Neuronal stem cell (in vitro differentiated cells): ENCODE results near the gene PCGF2.
A peak's percentile ranks its signal among the peaks of the same experiment; 100 is the strongest.
"Not testable (repeated sequence)": the region's sequence is repeated elsewhere in the genome, so short reads cannot be mapped to it uniquely, and the experiment has no call there.

Experiments
- DNase-seq: peaks from one replicate; pipeline ENCODE4 v3.0.0-alpha.2; 2013; ENCODE audit warnings: low spot score
- H2AFZ ChIP-seq: one replicate; pipeline ENCODE4 v1.6.1; 2013; ENCODE audit warnings: mild to moderate bottlenecking, low read length, inconsistent platforms
- H2AK5ac ChIP-seq: 2 replicates; pipeline ENCODE4 v1.6.1; 2013; ENCODE audit warnings: low read depth, mild to moderate bottlenecking, inconsistent platforms, low read length, moderate library complexity, mixed read lengths
- H2BK120ac ChIP-seq: 2 replicates; pipeline ENCODE4 v1.6.1; 2013; ENCODE audit warnings: low read depth, mild to moderate bottlenecking, inconsistent platforms, low read length, moderate library complexity, mixed read lengths
- H2BK12ac ChIP-seq: one replicate; pipeline ENCODE4 v1.6.1; 2013; ENCODE audit warnings: low read length, inconsistent platforms
- H2BK15ac ChIP-seq: 2 replicates; pipeline ENCODE4 v1.6.1; 2013; ENCODE audit warnings: mild to moderate bottlenecking, low read length, inconsistent platforms, mixed read lengths
- H2BK5ac ChIP-seq: one replicate; pipeline ENCODE4 v1.6.1; 2013; ENCODE audit warnings: inconsistent platforms, mild to moderate bottlenecking, low read length, moderate library complexity
- H3K14ac ChIP-seq: one replicate; pipeline ENCODE4 v1.6.1; 2013; ENCODE audit warnings: low read length, inconsistent platforms
- H3K18ac ChIP-seq: 2 replicates; pipeline ENCODE4 v1.6.1; 2013; ENCODE audit warnings: low read length, inconsistent platforms
- H3K23ac ChIP-seq: 2 replicates; pipeline ENCODE4 v1.6.1; 2013; ENCODE audit warnings: low read depth, mild to moderate bottlenecking, mixed read lengths, low read length, inconsistent platforms; ENCODE audit not compliant: poor library complexity
- H3K27ac ChIP-seq: replicated peaks from 3 replicates; pipeline ENCODE4 v1.5.1; 2013; ENCODE audit warnings: low read length, inconsistent platforms
- H3K27me3 ChIP-seq, 3 experiments: 2 replicates each; pipeline ENCODE4 v1.6.1; 2013; ENCODE audit warnings: low read length in 3 of 3, mild to moderate bottlenecking in 2 of 3, inconsistent platforms in 1 of 3, low read depth in 1 of 3, mixed read lengths in 1 of 3, moderate library complexity in 1 of 3; ENCODE audit not compliant: control insufficient read depth in 3 of 3, insufficient read depth in 3 of 3
- H3K36me3 ChIP-seq, 2 donors: replicated peaks in 1 of 2; 2 replicates each; pipeline ENCODE4 v1.6.1; 2013; ENCODE audit warnings: low read length in 2 of 2; ENCODE audit not compliant: control insufficient read depth in 2 of 2, insufficient read depth in 2 of 2
- H3K4ac ChIP-seq: 2 replicates; pipeline ENCODE4 v1.6.1; 2013; ENCODE audit warnings: inconsistent platforms, mild to moderate bottlenecking, low read length, moderate library complexity
- H3K4me1 ChIP-seq, 2 donors: 1 replicate in 1 of 2; 2 replicates in 1 of 2; pipeline ENCODE4 v1.6.1; 2013; ENCODE audit warnings: low read length in 2 of 2, low read depth in 1 of 2; ENCODE audit not compliant: control insufficient read depth in 2 of 2, insufficient read depth in 1 of 2
- H3K4me2 ChIP-seq: one replicate; pipeline ENCODE4 v1.6.1; 2013; ENCODE audit warnings: mild to moderate bottlenecking, low read length, inconsistent platforms; ENCODE audit not compliant: insufficient read depth, poor library complexity, severe bottlenecking
- H3K4me3 ChIP-seq, 2 donors: 2 replicates each; pipeline ENCODE4 v1.5.1; 2013; ENCODE audit warnings: low read length in 2 of 2, mild to moderate bottlenecking in 2 of 2, inconsistent platforms in 1 of 2, moderate library complexity in 1 of 2
- H3K79me1 ChIP-seq: one replicate; pipeline ENCODE4 v1.6.1; 2013; ENCODE audit warnings: low read depth, mild to moderate bottlenecking, inconsistent platforms, low read length, moderate library complexity
- H3K9ac ChIP-seq: one replicate; pipeline ENCODE4 v1.6.1; 2013; ENCODE audit warnings: mild to moderate bottlenecking, low read depth, low read length, inconsistent platforms; ENCODE audit not compliant: poor library complexity
- H3K9me3 ChIP-seq, 2 donors: replicated peaks in 1 of 2; 2 replicates each; pipeline versions ENCODE3 to v1.6.1; 2013; ENCODE audit warnings: low read length in 2 of 2, mild to moderate bottlenecking in 2 of 2, inconsistent platforms in 1 of 2, low read depth in 1 of 2, mixed read lengths in 1 of 2, moderate library complexity in 1 of 2; ENCODE audit not compliant: control insufficient read depth in 2 of 2, insufficient read depth in 1 of 2
- H4K8ac ChIP-seq: one replicate; pipeline ENCODE4 v1.6.1; 2013; ENCODE audit warnings: low read depth, mild to moderate bottlenecking, inconsistent platforms, low read length, moderate library complexity
- H4K91ac ChIP-seq: one replicate; pipeline ENCODE4 v1.6.1; 2013; ENCODE audit warnings: low read length, low read depth, mild to moderate bottlenecking, inconsistent platforms; ENCODE audit not compliant: poor library complexity
- WGBS, 2 donors: extraction: QIAGEN DNeasy Blood & Tissue Kit; methylation state at CpG; one replicate each; pipeline ENCODE4 v1.1.7; 2013; ENCODE audit warnings: missing lambda C conversion rate in 2 of 2, mixed read lengths in 1 of 2; ENCODE audit not compliant: insufficient read length in 2 of 2, insufficient replicate concordance in 1 of 2; ENCODE audit errors: extremely low coverage in 2 of 2; 5-methylcytosine and 5-hydroxymethylcytosine counted together

Gene PCGF2

DNA sequence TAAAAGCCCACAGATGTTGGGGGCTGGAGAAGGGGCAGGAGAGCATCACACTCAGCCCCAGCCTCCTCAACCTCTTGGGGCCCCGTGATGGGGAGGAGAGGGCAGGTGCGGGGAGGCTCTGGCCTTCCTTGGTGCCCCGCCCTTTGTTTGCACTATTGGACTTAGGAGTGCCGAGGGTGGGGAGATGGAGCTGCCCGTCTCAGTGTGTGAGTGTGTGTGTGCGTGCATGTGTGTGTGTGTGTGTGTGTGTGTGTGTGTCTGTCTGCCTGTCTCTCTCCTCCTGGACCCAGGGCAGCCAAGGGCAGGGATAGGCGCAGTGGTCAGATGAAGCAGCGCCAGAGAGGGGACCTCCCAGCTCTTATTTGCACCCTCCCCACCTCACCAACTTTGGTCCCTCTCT lies 22.0 kb downstream of the PCGF2 start:
- H3K79me1 ChIP-seq, H3K14ac ChIP-seq, H3K4me2 ChIP-seq, H3K27me3 ChIP-seq, H3K4ac ChIP-seq, H4K8ac ChIP-seq, H2BK15ac ChIP-seq, H3K9me3 ChIP-seq, H2BK12ac ChIP-seq, H3K23ac ChIP-seq, H2AK5ac ChIP-seq, H3K4me3 ChIP-seq, H4K91ac ChIP-seq, H2BK120ac ChIP-seq, H3K27ac ChIP-seq, H2AFZ ChIP-seq, DNase-seq, H3K9ac ChIP-seq, H2BK5ac ChIP-seq, H3K18ac ChIP-seq: not testable (repeated sequence)
- Histone ChIP-seq H3K4me1 (peaks cover 9 to 12% of the 10 kb centered on the region in 2 donors), H3K36me3 (peaks cover 5 to 47% of the 10 kb centered on the region in 2 donors)
- no CpG with 5 or more reads among the region's 8 CpGs for WGBS, 2 donors

DNA sequence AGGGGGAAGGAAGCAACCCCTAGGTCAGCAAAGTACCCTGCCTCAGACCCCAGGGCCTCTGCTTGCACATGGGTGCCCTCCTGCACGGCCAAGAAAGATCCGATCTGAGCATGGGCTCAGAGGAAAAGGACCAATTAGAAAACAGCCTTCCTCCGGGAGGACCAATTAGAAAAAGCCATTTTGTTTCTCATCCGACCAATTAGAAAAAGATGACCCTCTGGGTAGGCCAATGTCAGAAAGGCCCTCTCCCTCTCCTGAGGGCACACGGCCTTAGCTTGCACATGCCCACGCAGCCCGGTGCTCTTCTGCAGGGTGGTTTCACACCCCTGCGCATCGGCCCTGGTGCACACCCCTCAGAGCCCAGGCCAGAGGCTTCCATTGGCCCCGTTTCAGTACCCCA lies 23.1 kb downstream of the PCGF2 start:
- Histone ChIP-seq H3K9ac (peak overlapping the region; percentile 60), H2BK120ac (no peak overlapping the region), H2BK15ac (no peak overlapping the region), H3K4me3 (no peak overlapping the region), H2AK5ac (no peak overlapping the region), H2BK12ac (no peak overlapping the region), H3K14ac (no peak overlapping the region), H3K36me3 (peaks cover 5 to 55% of the 10 kb centered on the region in 2 donors), H3K4me1 (peaks cover 6 to 8% of the 10 kb centered on the region in 2 donors), H3K27me3 (peaks cover 0 to 11% (median 2%) of the 10 kb centered on the region in 3 experiments), H3K4ac (no peak overlapping the region), H4K8ac (no peak overlapping the region), H3K4me2 (no peak overlapping the region), H3K27ac (no peak overlapping the region), H2AFZ (no peak overlapping the region), H3K18ac (no peak overlapping the region), H3K79me1 (no peaks in the 10 kb centered on the region), H4K91ac (no peak overlapping the region), H2BK5ac (no peak overlapping the region), H3K23ac (no peak overlapping the region), H3K9me3 (no peaks in the 10 kb centered on the region)
- DNase-seq = no peak
- no CpG with 5 or more reads among the region's 10 CpGs for WGBS, 2 donors

DNA sequence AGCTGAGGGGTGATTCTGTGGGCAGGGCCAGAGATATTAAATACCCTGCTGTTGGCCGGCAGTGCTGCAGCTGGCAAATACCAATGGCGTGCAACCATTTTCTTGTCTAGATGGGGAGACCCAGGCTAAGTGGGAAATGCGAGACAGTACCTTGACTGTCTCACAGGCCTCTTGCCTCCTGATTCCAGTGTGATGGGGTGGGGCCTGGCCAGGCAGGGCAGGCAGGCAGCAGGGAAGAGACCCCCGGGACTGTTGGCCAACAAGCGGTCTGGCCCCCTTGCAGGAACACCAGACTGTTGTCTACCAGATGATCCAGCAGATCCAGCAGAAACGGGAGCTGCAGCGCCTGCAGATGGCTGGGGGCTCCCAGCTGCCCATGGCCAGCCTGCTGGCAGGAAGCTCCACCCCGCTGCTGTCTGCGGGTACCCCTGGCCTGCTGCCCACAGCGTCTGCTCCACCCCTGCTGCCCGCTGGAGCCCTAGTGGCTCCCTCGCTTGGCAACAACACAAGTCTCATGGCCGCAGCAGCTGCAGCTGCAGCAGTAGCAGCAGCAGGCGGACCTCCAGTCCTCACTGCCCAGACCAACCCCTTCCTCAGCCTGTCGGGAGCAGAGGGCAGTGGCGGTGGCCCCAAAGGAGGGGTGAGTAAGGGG lies 23.7 kb downstream of the PCGF2 start:
- peaks cover 3 to 12% of the 10 kb centered on the region in 2 donors for H3K4me1 ChIP-seq
- no peak overlapping the region for H3K4me2 ChIP-seq
- H3K18ac ChIP-seq = peak overlapping the region; percentile 38
- no peak overlapping the region for H2BK12ac ChIP-seq
- H2BK120ac ChIP-seq = no peak overlapping the region
- no peak overlapping the region for H3K27ac ChIP-seq
- no peaks in the 10 kb centered on the region for H3K79me1 ChIP-seq
- H3K23ac ChIP-seq = peak overlapping the region; percentile 31
- H3K36me3 ChIP-seq = peaks cover 5 to 61% of the 10 kb centered on the region in 2 donors
- no peaks in the 10 kb centered on the region for H3K9me3 ChIP-seq
- H3K4me3 ChIP-seq = no peak overlapping the region
- H4K91ac ChIP-seq = no peak overlapping the region
- no CpG with 5 or more reads among the region's 16 CpGs for WGBS, 2 donors
- H3K27me3 ChIP-seq = peaks cover 0 to 17% (median 2%) of the 10 kb centered on the region in 3 experiments
- no peak overlapping the region for H3K4ac ChIP-seq
- no peak overlapping the region for H3K14ac ChIP-seq
- H3K9ac ChIP-seq = peak overlapping the region; percentile 60
- DNase-seq = no peak
- H2AFZ ChIP-seq = no peak overlapping the region
- no peak overlapping the region for H2BK15ac ChIP-seq
- no peak overlapping the region for H2BK5ac ChIP-seq
- peak overlapping the region; percentile 68 for H2AK5ac ChIP-seq
- no peak overlapping the region for H4K8ac ChIP-seq

DNA sequence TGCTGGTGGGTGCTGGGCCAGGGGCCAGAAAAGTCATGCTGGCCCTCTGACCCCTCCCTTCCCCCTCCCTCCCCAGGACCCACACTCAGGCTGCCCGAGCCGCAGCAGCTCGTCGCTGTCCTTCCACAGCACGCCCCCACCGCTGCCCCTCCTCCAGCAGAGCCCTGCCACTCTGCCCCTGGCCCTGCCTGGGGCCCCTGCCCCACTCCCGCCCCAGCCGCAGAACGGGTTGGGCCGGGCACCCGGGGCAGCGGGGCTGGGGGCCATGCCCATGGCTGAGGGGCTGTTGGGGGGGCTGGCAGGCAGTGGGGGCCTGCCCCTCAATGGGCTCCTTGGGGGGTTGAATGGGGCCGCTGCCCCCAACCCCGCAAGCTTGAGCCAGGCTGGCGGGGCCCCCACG lies 26.3 kb downstream of the PCGF2 start:
- Histone ChIP-seq H3K4me1 (peaks cover 0 to 13% of the 10 kb centered on the region in 2 donors), H2BK12ac (no peak overlapping the region), H4K91ac (no peak overlapping the region), H2BK5ac (no peak overlapping the region), H3K79me1 (no peaks in the 10 kb centered on the region), H3K18ac (no peak overlapping the region), H3K4ac (no peak overlapping the region), H3K36me3 (peaks cover 3 to 74% of the 10 kb centered on the region in 2 donors), H2BK15ac (no peak overlapping the region), H2BK120ac (no peak overlapping the region), H3K9me3 (no peaks in the 10 kb centered on the region), H4K8ac (peak overlapping the region; percentile 4), H2AFZ (no peak overlapping the region), H3K27me3 (peaks cover 0 to 21% (median 2%) of the 10 kb centered on the region in 3 experiments), H3K23ac (no peak overlapping the region), H3K14ac (no peak overlapping the region), H2AK5ac (peak overlapping the region; percentile 52), H3K9ac (no peak overlapping the region), H3K4me2 (no peak overlapping the region), H3K27ac (no peak overlapping the region), H3K4me3 (no peak overlapping the region)
- no CpG with 5 or more reads among the region's 16 CpGs for WGBS, 2 donors
- DNase-seq = no peak
